Dedifferentiated amniotic fluid mesenchymal stem cell (primary cell): Measurements from ENCODE around the gene LHPP.
"Not testable (repeated sequence)": the region's sequence is repeated elsewhere in the genome, so short reads cannot be mapped to it uniquely, and the experiment has no call there.

ENCODE experiments used
- DNase-seq: peaks from one replicate; pipeline ENCODE4 v3.0.0-alpha.2; 2016; ENCODE audit errors: extremely low spot score

LHPP gene, protein sequence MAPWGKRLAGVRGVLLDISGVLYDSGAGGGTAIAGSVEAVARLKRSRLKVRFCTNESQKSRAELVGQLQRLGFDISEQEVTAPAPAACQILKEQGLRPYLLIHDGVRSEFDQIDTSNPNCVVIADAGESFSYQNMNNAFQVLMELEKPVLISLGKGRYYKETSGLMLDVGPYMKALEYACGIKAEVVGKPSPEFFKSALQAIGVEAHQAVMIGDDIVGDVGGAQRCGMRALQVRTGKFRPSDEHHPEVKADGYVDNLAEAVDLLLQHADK

DNA sequence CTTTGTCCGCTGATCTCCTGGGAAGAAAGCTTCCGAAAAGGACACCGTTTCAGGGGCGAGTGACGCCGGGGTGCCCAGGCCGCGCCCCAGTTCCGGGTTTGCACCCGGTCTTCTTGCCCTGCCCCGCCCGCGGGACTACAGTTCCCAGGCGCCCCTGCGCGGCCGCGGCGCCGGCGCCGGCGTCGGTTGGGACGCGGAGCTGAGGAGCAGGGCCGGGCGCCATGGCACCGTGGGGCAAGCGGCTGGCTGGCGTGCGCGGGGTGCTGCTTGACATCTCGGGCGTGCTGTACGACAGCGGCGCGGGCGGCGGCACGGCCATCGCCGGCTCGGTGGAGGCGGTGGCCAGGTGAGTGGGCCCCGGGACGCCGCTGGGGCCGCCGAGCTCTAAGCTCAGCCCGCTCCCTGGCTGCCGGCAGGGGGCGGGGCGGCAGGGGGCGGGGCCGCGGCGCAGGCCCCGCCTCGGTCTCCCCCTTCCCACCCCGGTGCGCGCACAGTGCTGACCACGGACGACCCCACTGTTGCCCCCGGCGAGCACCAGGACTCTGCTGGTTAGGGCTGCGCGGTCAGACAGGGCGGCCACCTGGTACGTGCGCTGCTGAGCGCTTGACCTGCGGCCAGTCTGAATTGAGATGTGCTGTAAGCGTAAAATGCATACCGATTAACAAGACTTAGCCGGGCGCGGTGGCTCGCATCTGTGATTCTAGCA is at the start of gene LHPP:
LHPP (plus strand) TSS at position 182 of the 706 bp plus-strand sequence; CDS start at position 222, 40 bp downstream.
- peak; percentile 60 for DNase-seq

DNA sequence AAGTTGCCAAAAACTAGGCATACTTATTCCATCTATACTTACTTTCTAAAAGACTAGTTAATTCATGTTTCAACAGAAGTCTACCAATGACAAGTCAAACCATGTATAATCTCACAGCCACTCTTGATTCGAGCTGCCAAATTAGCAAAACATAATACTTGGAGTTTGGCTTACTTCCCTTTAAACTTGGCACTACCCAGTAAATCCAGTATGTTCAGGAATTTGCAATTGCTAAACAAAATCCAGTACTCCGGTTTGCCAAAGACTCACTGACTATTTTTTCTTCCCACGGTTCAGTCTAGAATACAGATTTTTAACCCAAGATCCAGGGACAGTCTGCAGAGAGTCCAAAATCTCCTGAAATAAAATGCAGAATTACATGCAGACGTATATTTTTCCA is 47.5 kb upstream of the LHPP start:
- DNase-seq: peak; percentile 61

DNA sequence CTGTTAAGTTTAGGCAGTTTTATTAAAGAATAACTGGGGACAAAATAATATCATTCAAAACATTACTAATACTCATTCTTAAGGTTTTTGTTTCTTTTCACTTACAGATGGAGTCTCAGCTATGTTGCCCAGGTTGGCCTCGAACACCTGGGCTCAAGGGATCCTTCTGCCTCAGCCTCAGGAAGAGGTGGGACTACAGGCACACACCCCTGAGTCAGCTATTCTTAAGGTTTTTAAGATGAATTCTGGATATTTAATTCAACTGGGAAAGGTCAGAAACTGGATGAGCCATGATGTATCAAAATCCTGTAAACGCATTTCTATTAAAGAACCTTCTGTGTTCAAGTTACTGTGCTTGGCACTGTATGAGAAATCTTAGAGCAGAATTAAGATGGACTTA is 46.4 kb upstream of the LHPP start:
- DNase-seq: no peak

DNA sequence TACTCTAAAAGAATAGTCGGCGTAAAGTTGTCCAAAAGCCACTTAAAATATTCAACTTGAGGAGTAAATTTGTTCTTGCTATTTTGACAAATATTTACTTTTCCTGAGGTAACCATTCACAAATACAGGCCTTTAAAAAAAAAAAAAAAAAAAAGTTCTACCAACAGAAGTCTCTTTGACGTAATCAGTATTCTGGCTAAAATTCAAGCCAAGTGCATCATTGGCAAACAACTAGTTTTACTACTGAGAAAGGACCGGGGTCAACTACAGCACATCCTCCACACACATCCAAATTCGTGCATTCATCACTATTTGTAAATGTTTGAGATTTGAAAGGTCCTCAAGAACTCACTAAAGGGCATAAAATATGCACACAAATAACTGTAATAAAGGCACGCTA is 44.9 kb upstream of the LHPP start:
- no peak for DNase-seq

DNA sequence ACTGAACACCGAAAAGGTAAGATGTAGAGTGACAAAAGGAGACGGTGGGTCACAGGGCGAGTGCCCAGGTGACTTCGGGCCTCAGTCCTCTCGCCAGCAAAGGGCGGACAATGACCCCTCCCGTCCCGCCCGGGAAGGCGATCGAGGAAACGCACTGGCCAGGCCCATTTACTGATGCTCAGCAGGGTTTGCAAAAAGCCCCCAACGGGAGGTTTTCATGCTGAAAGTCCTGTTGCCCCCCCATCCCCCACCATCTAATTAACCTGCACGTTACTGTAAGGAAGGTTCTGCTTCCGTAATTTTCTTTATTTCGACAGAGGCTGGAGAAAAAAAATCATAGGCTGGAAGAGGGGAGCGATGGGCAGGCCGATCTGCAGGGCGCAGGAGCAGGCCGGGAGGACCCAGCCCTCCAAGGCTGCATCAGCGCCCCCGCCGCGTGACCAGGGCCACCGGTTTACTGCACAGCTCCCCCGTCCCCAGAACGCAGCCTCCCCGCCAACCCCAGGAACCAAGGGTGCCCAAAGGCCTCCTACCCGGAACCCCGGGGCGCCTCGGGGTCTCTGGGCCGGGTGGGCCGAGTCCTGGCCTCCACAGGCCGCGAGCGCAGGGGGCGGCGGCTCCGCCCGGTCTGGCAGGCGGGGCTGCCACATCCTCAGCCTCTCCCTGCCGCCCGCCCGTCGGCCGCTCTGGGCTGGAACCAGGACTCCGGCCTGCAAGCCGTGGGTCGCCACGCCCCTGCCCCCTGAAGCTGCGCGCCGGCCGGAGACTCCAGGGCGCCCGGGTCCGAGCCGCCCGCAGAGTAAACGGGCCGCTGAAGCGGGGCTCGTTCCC is 43.5 kb upstream of the LHPP start:
- DNase-seq: peak; percentile 36

DNA sequence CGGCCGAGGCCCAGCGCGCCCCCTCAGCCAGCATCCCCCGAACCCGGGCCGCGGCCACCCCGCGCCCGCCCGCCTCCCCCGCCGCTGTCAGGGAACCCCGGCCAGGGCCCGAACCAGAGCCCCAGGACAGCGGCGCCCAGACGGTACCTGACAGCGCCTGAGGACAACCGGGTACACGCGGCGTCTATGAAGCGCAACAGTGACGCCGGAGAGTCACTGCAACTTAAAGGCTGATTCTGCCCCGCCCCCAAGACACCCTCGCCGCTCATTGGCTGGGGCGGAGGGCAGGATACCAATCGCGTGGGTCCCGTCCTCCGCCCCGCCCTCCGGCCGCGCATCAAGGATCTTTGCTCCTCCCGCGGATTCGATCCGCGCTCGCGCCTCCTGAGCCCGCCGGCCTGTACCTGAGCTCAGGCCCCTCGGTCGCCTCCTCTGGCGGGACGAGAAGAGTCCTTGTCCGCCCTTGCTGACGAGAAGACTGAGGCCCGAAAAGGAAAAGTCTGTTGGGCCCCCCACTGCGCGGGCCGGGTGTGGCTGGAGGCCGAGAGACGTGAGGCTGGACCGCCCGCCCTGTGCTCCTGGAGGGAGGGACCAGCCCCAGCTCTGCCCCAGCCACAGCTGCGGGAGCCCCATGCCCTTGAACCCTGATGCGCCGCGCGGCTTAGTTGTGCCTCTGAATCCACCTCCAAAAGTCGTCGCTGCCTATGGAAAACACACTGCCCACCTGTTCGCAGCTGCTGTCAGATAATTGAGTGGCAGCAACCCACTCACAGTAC is 42.7 kb upstream of the LHPP start, which contains the start of gene OAT:
OAT (minus strand) TSS at position 198 of the 776 bp plus-strand sequence. CDS start 6,752 bp downstream, outside the sequence.
- DNase-seq: peak; percentile 95

DNA sequence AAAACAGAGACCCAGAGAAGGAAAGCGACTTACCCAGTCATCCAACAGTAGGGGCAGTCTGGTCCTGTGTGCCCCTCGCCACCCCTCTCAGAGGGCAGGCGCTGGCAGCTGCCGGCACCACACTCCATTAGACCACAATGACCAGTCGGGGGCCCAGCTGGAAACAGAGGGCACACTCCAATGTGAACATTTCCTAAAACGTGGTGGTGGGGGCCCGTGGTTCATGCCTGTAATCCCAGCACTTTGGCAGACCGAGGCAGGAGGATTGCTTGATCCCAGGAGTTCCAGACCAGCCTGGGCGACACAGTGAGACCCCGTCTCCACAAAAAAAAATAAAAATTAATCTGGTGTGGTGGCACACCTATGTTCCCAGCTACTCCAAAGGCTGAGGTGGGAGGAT is 42.0 kb upstream of the LHPP start:
- no peak for DNase-seq

DNA sequence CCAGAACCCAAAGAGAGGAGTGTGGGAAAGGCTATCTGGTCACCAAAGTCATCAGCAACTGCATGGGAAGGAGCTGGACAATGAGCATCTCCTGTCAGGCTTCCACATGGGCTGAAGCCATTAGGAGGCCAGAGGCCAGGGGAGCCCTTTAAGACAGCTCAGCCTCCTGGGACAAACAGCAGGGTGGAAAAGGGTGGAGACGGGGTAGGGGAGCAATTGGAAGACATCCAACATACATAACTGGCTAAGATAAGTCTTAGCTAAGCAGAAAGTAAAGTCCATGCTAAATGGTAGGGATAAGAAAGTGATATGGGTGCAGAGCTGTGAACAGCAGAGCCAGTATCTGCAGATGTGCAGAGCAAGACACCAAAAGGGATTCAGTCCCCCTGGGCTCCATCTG is 41.4 kb upstream of the LHPP start:
- no peak for DNase-seq

DNA sequence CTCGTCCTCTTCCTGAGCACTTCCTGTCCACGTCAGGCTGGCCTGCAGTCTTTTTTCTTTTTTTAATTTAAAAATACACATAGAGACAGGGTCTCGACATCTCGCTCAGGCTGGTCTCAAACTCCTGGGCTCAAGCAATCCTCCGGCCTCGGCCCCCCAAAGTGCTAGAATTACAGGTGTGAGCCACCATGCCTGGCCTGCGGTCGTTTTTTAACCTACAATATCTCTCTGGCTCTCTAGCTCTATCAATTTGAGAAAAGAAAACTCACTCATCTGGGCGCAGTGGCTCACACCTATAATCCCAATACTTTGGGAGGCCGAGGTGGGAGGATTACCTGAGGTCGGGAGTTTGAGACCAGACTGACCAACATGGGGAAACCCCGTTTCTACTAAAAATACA is 38.9 kb upstream of the LHPP start:
- DNase-seq: no peak

DNA sequence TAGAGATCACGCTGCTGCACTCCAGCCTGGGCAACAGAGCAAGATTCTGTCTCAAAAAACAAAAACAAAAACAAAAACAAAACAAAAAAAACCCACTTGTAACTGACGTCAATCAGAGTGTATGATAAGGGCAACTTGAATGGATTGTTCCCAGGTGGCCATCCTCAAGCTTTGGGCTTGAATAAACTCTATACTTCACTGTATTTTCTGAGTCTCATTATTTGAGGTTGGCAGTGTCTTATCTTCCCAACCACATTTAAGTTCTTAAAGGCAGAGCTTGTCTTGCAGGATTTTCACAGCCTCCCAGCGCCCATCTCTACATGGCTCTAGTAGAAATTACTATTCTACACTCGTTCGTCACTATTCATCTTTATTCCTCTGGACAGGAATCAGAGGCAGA is 37.8 kb upstream of the LHPP start:
- DNase-seq: no peak

DNA sequence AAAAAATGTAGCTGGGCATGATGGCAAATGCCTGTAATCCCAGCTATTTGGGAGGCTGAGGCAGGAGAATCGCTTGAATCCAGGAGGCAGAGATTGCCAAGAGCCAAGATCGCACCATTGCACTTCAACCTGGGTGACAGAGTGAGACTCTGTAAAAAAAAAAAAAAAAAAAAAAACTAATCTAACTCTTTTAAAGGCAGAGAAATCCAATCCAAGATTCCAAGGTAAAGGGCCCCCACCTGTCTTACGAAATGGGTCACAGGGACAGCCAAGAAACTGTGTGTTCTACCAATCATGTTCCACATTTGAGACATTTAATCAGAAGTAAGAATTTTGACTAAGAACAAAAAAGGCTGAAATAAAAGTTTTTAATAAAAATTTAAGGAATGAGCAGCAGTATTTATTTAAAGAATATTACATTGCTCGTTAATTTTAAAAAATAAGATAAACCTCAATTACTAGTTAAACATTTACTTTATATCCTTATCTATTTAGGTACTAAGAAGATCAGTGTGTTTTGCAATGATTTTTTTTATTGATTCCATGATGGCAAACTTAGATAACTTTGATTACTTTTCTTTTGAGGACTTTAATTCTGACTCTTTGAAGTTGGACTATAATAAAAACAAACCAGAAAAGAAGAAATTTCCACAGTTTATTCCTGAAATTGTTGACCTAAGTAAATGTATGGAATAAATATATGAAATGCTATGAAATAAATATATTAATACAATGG is 36.2 kb upstream of the LHPP start:
- no peak for DNase-seq

DNA sequence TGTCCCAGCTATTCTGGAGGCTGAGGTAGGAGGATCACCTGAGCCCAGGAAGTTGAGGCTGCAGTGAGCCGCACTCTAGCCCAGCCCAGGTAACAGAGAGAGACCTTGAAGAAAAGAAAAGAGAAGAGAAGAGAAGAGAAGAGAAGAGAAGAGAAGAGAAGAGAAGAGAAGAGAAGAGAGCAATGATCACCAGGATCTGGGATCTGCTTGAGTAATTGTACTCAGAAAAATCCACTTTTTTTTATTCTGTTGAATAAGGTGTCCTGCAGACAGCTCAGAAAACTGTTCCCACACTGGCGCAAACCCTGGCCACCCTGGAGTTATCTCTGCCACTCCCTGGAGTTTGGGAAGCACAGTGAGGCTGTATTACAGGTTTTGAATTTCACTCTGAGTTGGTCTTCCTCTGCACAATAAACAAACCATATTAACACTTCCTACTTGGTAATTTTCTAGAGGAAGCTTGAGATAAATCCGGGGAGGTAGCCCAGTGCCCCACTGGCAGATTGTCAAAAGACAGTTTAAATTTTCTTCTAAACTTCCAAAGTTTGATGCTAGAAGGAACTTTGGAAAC is 33.3 kb upstream of the LHPP start:
- DNase-seq: no peak

DNA sequence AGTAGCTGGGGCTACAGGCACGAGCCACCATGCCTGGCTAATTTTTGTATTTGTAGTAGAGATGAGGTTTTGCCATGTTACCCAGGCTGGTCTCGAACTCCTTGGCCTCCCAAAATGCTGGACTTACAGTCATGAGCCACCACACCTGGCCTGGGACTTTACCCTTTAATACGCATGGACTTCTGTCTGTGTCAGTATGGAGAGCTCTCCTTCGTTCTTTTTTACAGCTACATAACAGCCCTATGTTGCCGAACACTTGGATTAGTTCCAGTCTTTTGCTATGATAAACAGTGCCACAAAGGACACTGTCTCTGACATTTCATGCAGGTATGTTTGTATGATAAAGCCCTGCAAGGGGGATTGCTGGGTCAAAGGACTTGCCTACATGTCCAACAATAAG is 32.0 kb upstream of the LHPP start:
- DNase-seq: no peak

DNA sequence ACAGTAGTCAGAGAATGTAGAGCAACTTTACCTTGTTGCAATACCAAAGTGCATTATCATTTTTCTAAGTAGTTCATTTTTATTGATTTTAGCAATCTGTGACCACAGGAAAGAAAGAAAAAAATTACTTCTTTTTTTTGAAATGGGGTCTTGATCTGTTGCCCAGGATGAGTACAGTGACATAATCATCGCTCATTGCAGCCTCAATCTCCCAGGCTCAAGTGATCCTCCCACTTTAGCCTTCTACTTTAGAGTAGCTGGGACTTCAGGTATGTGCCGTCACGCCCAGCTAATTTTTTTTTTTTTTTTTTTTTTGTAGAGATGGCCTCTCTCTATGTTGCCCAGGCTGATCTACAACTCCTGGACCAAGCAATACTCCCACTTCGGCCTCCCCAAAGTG is 31.5 kb upstream of the LHPP start:
- no peak for DNase-seq

DNA sequence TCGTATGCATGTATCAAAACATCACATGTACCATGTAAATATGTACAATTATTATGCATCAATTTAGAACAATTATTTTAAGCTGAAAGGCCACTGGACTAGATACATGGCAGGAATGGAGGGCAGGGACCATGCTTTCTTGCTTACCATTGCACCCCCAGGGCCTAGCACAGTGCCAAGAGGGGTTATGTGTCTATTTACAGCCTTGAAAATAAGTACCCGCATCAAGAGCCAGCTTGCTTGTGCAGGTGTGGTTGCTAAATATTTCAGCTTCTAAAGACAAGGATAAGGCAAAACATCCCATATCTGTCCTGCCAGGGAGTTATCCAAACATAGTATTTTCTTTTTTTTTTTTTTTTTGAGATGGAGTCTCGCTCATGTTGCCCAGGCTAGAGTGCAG is 28.2 kb upstream of the LHPP start:
- no peak for DNase-seq

DNA sequence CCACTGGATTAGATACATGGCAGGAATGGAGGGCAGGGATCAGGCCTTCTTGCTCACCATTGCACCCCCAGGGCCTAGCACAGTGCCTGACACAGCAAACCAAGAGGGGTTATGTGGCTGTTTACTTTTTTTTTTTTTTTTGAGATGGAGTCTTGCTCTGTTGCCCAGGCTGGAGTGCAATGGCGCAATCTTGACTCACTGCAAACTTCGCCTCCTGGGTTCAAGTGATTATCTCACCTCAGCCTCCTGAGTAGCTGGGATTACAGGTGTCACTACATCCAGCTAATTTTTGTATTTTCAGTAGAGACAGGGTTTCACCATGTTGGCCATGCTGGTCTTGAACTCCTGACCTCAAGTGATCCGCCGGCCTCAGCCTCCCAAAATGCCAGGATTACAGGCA is 25.9 kb upstream of the LHPP start:
- not testable (repeated sequence) for DNase-seq

DNA sequence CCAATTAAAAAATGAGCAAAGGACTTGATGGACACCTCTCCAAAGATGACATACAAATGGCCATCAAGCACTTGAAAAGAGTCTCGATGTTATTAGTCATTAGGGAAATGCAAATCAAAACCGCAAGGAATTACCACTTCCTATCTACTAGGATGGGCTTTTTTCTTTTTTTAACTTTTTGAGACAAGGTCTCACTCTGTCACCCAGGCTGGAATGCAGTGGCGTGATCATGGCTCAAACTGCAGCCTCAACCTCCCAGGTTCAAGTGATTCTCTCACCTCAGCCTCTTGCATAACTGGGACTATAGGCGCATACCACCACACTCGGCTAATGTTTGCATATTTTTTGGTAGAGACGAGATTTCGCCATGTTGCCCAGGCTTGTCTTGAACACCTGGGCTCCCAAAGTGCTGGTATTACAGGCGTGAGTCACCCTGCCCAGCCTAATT is 25.4 kb upstream of the LHPP start:
- DNase-seq: no peak

DNA sequence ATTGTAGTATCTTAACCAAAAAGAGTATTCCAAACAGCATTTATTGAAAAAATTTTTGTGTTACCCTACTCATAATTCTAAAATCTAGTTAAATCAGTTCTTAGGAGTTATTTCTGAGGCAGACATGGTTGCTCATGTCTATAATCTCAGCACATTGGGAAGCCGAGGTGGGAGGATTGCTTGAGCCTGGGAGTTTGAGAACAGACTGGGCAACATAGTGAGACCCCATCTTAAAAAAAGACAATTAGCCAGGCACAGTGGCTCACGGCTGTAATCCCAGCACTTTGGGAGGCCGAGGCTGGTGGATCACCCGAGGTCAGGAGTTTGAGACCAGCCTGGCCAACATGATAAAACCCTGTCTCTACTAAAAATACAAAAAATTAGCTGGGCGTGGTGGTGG is 19.9 kb upstream of the LHPP start:
- DNase-seq: not testable (repeated sequence)

DNA sequence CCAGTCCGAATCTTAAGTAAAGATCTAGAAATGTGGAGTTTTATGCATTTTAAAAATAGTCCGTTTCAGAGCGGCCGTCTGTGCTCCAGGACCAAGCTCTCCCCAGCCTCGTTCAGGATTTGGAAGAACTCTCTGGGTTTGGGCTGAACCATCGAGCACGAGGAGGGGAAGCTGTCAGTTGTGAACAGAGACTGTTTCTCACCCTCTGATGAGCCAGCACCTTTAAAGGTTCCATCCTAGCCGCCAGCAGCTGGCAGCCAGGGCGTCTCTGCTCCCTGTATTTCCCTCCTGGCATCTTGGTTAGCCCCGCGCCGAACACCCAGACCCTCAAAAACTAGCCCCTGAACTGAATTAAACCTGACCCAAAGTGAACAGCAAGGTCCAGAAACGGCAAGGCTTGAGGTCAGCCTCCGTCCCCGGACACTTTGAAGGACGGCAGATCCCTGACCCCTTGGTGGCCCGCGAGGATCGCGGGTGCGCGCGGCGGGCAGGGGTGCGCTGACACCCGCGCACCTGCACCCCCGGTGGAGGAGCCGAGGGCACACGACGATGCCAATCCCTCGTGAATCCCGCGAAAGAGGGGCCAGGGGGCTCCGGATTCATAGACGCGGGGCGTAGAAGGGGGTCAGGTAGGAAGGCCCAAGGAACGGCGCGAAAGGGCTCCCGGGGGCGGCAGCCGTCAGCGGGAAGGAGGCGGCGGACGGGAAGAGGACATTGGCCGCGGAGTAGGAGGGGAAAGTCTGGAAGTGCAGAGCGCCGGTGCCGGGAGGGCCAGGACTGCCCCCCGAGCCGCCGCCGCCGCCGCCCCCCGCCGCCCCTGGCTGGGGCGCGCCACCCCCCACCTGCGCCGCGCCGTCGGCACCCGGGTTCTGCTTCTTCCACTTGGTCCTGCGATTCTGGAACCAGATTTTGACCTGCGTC is 14.5 kb upstream of the LHPP start:
- no peak for DNase-seq
